LNCaP clone FGC (cell line): ENCODE results near the gene CSNK1A1.
"Not testable (repeated sequence)": the region's sequence is repeated elsewhere in the genome, so short reads cannot be mapped to it uniquely, and the experiment has no call there.

ENCODE experiments used
- DNase-seq: peaks from one replicate; pipeline ENCODE4 v3.0.0-alpha.2; 2011; ENCODE audit warnings: low read depth
- H3K4me3 ChIP-seq: 2 replicates; pipeline ENCODE4 v1.5.1; 2011; ENCODE audit warnings: mild to moderate bottlenecking, low read depth, low read length, control low read depth
- CTCF ChIP-seq: IDR thresholded peaks from 2 replicates; pipeline ENCODE4 v1.5.1; 2012; ENCODE audit warnings: mild to moderate bottlenecking; ENCODE audit not compliant: control insufficient read depth, insufficient read depth; ENCODE audit errors: extremely low read depth

The CSNK1A1 gene

GRCh38 chr5:149473441-149473840, 77.8 kb downstream of the CSNK1A1 start:
- no peak for DNase-seq
- no peak for TF ChIP-seq CTCF

GRCh38 chr5:149472399-149472798, 78.8 kb downstream of the CSNK1A1 start:
- no peak overlapping the region for H3K4me3 ChIP-seq
- no peak for DNase-seq
- TF ChIP-seq CTCF = no peak

More at GRCh38 chr5:149473441-149473840, 77.8 kb downstream of the CSNK1A1 start:
- H3K4me3 ChIP-seq = no peak overlapping the region

GRCh38 chr5:149471406-149472183, 79.6 kb downstream of the CSNK1A1 start:
- DNase-seq = peak; percentile 77
- no peak overlapping the region for H3K4me3 ChIP-seq
- no peak for TF ChIP-seq CTCF

GRCh38 chr5:149470942-149471341, 80.3 kb downstream of the CSNK1A1 start:
- no peak for TF ChIP-seq CTCF
- DNase-seq = no peak
- no peak overlapping the region for H3K4me3 ChIP-seq

GRCh38 chr5:149466457-149466972, 84.7 kb downstream of the CSNK1A1 start:
- no peak for DNase-seq
- TF ChIP-seq CTCF = no peak
- no peak overlapping the region for H3K4me3 ChIP-seq

GRCh38 chr5:149464796-149465489, 86.3 kb downstream of the CSNK1A1 start:
- no peak overlapping the region for H3K4me3 ChIP-seq
- DNase-seq = no peak
- TF ChIP-seq CTCF = no peak

- not testable (repeated sequence) for DNase-seq, H3K4me3 ChIP-seq
Observed at GRCh38 chr5:149461907-149462306, 89.3 kb downstream of the CSNK1A1 start.
